ENCODE data around the gene DDX31.

DDX31 gene

DNA sequence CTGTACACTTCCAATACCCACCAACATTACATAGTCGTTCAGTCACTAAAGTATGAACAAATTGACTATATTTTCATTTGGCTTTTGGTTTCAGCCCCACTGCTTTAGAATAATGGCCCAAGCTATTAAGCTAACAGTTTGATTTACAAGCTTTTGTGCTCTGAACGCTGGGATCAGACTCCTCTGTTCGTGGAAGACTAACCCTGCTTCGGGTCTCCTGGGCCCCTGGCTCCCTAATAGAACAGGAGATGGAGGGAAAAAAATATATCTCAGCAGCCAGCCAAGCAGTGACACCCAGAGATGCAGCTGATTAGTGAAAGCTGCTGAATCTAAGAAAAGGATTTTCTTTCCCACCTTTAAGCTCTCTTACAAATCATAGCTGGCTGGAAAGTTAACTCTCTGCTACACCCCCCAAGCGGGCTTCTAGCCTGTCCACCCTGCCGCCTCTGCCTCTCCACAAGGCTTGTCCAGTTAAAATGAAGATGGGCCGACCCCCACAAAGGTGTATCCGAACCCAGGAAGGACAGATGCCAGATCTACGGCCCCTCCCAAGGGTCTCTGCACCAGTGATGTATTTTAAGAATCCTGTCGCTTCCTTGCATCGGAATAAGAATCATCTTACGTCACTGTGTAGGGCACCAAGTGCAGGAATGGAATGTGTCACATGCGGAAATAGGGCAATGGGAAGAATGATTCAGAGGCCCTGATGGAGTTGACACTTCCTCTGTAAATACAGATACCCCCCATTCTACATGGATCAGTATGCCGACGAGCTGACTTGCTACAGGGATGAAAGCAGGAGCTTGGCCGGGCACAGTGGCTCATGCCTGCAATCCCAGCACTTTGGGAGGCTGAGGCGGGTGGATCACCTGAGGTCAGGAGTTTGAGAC lies 120.8 kb downstream of the DDX31 start:
- TF ChIP-seq, protein P1, sequence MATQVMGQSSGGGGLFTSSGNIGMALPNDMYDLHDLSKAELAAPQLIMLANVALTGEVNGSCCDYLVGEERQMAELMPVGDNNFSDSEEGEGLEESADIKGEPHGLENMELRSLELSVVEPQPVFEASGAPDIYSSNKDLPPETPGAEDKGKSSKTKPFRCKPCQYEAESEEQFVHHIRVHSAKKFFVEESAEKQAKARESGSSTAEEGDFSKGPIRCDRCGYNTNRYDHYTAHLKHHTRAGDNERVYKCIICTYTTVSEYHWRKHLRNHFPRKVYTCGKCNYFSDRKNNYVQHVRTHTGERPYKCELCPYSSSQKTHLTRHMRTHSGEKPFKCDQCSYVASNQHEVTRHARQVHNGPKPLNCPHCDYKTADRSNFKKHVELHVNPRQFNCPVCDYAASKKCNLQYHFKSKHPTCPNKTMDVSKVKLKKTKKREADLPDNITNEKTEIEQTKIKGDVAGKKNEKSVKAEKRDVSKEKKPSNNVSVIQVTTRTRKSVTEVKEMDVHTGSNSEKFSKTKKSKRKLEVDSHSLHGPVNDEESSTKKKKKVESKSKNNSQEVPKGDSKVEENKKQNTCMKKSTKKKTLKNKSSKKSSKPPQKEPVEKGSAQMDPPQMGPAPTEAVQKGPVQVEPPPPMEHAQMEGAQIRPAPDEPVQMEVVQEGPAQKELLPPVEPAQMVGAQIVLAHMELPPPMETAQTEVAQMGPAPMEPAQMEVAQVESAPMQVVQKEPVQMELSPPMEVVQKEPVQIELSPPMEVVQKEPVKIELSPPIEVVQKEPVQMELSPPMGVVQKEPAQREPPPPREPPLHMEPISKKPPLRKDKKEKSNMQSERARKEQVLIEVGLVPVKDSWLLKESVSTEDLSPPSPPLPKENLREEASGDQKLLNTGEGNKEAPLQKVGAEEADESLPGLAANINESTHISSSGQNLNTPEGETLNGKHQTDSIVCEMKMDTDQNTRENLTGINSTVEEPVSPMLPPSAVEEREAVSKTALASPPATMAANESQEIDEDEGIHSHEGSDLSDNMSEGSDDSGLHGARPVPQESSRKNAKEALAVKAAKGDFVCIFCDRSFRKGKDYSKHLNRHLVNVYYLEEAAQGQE (IDR thresholded peaks at IDR 0.05; ENCODE audit: insufficient read depth in 1 of 2, low read depth in 2 of 2, low read length in 2 of 2), result no peak
- no peak for TF ChIP-seq FOXP2 (optimal IDR thresholded peaks at IDR 0.05; ENCODE audit: borderline replicate concordance, extremely low read depth, extremely low read length, insufficient read depth)
- TF ChIP-seq SIN3A (IDR thresholded peaks at IDR 0.05; ENCODE audit: borderline replicate concordance, insufficient read depth, low read length), result no peak
- no peak for TF ChIP-seq POLR2AphosphoS5 (IDR thresholded peaks at IDR 0.05; ENCODE audit: low read depth, low read length)
- no peak for TF ChIP-seq TAF1 (IDR thresholded peaks at IDR 0.05; ENCODE audit: borderline replicate concordance, insufficient read depth, low read length)

DNA sequence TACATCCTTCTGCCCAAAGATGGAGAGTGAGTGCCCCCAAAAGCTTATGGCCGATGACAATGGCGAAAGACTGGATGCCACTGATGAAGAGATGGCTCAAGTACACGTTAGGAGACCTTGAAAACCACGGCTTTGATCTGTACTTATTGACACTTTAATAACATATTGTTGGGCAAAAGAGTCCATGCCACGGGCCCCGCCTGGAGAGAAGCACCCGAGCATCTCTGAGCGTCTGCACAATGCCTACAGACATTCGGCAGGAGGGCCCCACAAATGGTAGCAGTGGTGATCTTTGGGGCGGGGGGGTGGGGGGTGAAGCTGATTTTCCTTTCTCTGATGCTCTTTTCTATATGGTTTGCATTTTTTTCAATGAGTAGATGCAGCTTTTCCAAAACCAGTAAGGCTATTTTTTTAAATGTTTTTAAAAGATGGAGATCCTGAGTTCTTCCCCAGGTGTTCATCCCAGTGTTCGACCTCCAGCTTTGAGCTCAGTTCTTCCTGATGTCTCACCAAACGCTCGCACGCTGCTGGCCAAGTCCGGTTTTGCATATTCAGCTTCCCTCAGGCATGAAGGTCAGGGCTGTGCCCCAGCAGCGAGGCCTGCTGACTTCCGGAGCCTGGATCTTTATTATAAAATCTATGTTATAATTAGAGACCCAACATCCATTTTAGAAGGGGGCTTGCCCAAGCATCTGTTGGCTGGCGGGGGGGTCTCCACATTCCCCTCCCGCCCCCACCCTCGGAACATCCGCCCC lies 121.6 kb downstream of the DDX31 start:
- no peak for TF ChIP-seq FOXP2 (optimal IDR thresholded peaks at IDR 0.05; ENCODE audit: borderline replicate concordance, extremely low read depth, extremely low read length, insufficient read depth)
- TF ChIP-seq POLR2AphosphoS5 (IDR thresholded peaks at IDR 0.05; ENCODE audit: low read depth, low read length), result no peak
- no peak for TF ChIP-seq SIN3A (IDR thresholded peaks at IDR 0.05; ENCODE audit: borderline replicate concordance, insufficient read depth, low read length)
- TF ChIP-seq, protein P1 (IDR thresholded peaks at IDR 0.05; ENCODE audit: insufficient read depth in 1 of 2, low read depth in 2 of 2, low read length in 2 of 2), result no peak
- TF ChIP-seq TAF1 (IDR thresholded peaks at IDR 0.05; ENCODE audit: borderline replicate concordance, insufficient read depth, low read length), result no peak

DNA sequence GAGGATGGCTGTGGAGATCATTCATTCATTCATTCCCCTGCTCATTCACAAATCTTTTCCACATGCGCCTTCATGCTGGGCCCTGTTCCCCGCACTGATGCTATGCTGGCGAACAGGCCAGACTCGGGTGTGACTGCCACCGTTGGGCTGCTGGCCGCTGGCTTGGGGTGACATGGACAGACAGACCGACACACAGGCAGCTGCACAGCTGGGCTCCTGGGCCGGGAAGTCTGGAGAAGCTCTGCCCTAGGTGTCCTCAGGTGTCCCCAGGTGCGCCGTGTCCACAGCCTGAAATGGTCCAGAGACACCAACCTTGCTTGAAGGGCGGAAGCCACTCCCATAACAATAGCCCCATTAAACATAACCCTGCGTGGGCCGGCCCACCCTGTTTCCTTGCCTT lies 122.3 kb downstream of the DDX31 start:
- TF ChIP-seq SIN3A (IDR thresholded peaks at IDR 0.05; ENCODE audit: borderline replicate concordance, insufficient read depth, low read length) (no peak), FOXP2 (optimal IDR thresholded peaks at IDR 0.05; ENCODE audit: borderline replicate concordance, extremely low read depth, extremely low read length, insufficient read depth) (no peak), TAF1 (IDR thresholded peaks at IDR 0.05; ENCODE audit: borderline replicate concordance, insufficient read depth, low read length) (no peak), POLR2AphosphoS5 (IDR thresholded peaks at IDR 0.05; ENCODE audit: low read depth, low read length) (no peak)
- TF ChIP-seq, protein P1 (IDR thresholded peaks at IDR 0.05; ENCODE audit: insufficient read depth in 1 of 2, low read depth in 2 of 2, low read length in 2 of 2), result no peak

GRCh38 chr9:132547052-132547431 lies 122.7 kb downstream of the DDX31 start:
- TF ChIP-seq FOXP2 (optimal IDR thresholded peaks at IDR 0.05; ENCODE audit: borderline replicate concordance, extremely low read depth, extremely low read length, insufficient read depth), result no peak
- TF ChIP-seq POLR2AphosphoS5 (IDR thresholded peaks at IDR 0.05; ENCODE audit: low read depth, low read length), result no peak
- TF ChIP-seq TAF1 (IDR thresholded peaks at IDR 0.05; ENCODE audit: borderline replicate concordance, insufficient read depth, low read length), result no peak
- TF ChIP-seq SIN3A (IDR thresholded peaks at IDR 0.05; ENCODE audit: borderline replicate concordance, insufficient read depth, low read length), result no peak
- TF ChIP-seq, protein P1 (IDR thresholded peaks at IDR 0.05; ENCODE audit: insufficient read depth in 1 of 2, low read depth in 2 of 2, low read length in 2 of 2), result no peak
